Peyer's patch (tissue), 4 donors: ENCODE results near the gene ZNF618. TPM values are rescaled to one million over a fixed set of nuclear protein-coding genes. Genes with fewer than 3 reads are reported as not detected.

Experiments
- DNase-seq, 3 donors: peaks; one replicate each; pipeline ENCODE4 v3.0.0-alpha.2; 2017 to 2019
- H3K27ac ChIP-seq, 4 donors: fragments of 200-600 bp; sonication (generic); one replicate each; pipeline ENCODE4 v1.5.1; 2016 to 2019
- H3K27me3 ChIP-seq, 2 donors: fragments of 200-600 bp; sonication (generic); one replicate each; pipeline ENCODE4 v1.5.1; 2019
- H3K36me3 ChIP-seq, 3 donors: fragments of 200-600 bp; sonication (generic); one replicate each; pipeline ENCODE4 v1.5.1; 2016 to 2019
- H3K4me1 ChIP-seq, 4 donors: fragments of 200-600 bp; sonication (generic); one replicate each; pipeline ENCODE4 v1.5.1; 2016 to 2019
- H3K4me3 ChIP-seq, 4 donors: fragments of 200-600 bp; sonication (generic); 1 replicate in 3 of 4; 2 replicates in 1 of 4; pipeline ENCODE4 v1.5.1; 2016 to 2019; ENCODE audit warnings: mild to moderate bottlenecking in 1 of 4
- H3K9me3 ChIP-seq, 4 donors: fragments of 200-600 bp; sonication (generic); one replicate each; pipeline ENCODE4 v1.5.1; 2016 to 2019; ENCODE audit warnings: mild to moderate bottlenecking in 1 of 4
- POLR2A ChIP-seq, 2 donors: fragments of 450-650 bp; IDR thresholded peaks; one replicate each; pipeline ENCODE4 v1.5.1; 2017; ENCODE audit warnings: antibody characterized with exemption in 2 of 2, mild to moderate bottlenecking in 2 of 2, moderate library complexity in 2 of 2
- total RNA-seq, 4 donors: library from RNA; depleted of rRNA; stranded (reverse); fragments of >200 nt; gene quantifications; one replicate each; pipeline ENCODE4 v1.1.0, GENCODE V29; 2016
- TF ChIP-seq, protein P1 (sequence below), 6 experiments: fragments of 450-650 bp in 4 of 6; fragments of 200-600 bp in 2 of 6; sonication (generic) in 1 of 6; IDR thresholded peaks; one replicate each; pipeline ENCODE4 v1.5.1; 2017 to 2019; ENCODE audit warnings: antibody characterized with exemption in 6 of 6, mild to moderate bottlenecking in 3 of 6, moderate library complexity in 1 of 6

Gene ZNF618
- total RNA-seq, 4 donors from 2014 or later, result 2.8 to 26.4 (median 4.1) TPM

DNA sequence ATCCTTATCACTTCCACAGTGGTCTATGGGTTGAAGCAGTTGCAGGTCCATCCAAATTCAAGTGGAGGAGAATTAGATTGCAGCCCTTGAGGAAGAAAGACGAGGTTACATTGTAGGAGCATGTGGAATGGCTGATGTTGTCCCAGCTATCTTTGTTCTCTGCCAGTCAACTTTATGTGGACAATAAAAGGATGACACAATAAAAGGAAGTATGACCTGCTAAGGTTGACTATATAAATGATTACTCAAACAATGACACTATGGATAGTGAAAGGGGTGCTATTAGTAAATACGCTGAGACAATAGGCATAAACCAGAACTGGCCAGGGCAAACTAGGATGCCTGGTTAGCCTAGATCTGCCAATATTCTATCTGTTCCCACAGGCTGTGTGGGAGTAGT lies 12.8 kb upstream of the ZNF618 start:
- no peak for TF ChIP-seq POLR2A (IDR thresholded peaks at IDR 0.05)
- TF ChIP-seq, protein P1, sequence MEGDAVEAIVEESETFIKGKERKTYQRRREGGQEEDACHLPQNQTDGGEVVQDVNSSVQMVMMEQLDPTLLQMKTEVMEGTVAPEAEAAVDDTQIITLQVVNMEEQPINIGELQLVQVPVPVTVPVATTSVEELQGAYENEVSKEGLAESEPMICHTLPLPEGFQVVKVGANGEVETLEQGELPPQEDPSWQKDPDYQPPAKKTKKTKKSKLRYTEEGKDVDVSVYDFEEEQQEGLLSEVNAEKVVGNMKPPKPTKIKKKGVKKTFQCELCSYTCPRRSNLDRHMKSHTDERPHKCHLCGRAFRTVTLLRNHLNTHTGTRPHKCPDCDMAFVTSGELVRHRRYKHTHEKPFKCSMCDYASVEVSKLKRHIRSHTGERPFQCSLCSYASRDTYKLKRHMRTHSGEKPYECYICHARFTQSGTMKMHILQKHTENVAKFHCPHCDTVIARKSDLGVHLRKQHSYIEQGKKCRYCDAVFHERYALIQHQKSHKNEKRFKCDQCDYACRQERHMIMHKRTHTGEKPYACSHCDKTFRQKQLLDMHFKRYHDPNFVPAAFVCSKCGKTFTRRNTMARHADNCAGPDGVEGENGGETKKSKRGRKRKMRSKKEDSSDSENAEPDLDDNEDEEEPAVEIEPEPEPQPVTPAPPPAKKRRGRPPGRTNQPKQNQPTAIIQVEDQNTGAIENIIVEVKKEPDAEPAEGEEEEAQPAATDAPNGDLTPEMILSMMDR (IDR thresholded peaks at IDR 0.05), result no peak
- DNase-seq, result no peak
- Histone ChIP-seq H3K27ac (no peak overlapping the region), H3K27me3 (no peaks in the 10 kb centered on the region), H3K4me1 (no peaks in the 10 kb centered on the region), H3K36me3 (no peaks in the 10 kb centered on the region), H3K9me3 (no peaks in the 10 kb centered on the region), H3K4me3 (no peak overlapping the region)

DNA sequence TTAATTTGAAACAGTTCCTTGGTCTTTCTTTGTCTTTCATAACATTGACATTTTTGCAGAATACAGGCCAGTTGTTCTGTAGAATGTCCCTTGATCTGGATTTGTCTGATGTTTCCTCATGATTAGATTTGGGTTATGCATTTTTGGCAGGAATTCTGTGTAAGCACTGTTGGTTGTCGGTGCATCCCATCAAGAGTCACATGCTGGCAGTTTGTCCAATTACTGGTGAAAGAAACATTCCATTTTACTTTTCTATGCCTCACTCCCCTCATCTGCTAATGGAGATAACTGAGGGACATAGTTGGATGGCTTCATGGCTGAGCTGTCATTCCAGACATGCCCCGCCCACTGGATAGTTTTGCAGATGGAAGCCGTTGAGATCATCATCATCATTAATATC lies 7.6 kb upstream of the ZNF618 start:
- Histone ChIP-seq H3K36me3 (no peaks in the 10 kb centered on the region), H3K9me3 (no peaks in the 10 kb centered on the region), H3K27ac (no peak overlapping the region), H3K4me1 (no peaks in the 10 kb centered on the region), H3K27me3 (no peaks in the 10 kb centered on the region), H3K4me3 (no peak overlapping the region)
- TF ChIP-seq, protein P1 (IDR thresholded peaks at IDR 0.05), result no peak
- TF ChIP-seq POLR2A (IDR thresholded peaks at IDR 0.05), result no peak
- no peak for DNase-seq

DNA sequence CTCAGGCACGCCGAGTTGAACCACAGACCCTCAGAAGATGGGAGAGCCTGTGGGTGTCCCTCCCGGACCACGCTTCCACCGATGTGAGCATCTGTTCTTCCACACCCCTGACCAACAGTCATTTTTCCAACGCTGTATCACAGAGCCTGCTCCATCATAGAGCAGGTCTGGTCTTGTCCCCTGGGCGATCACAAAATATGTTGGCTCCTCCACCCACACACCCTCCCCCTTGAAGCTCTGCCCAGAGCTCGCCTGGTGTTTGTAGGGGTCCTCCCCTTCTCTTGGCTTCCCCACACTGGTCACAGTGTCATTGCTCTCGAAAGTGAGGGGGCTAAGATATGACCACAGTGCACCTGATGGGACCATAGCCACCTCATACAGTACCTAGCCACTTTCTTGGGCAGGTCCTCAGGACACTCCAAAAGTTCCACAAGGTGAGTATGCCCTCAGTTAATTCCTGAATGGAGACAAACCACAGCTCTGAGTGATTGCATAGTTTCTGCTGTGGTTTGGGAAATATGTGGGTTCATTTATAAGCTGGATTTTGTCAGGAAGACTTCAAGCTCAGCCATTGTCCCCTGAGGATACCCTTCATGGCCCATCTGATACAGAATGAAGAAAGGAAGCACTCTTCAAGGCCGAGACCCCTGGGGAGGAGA lies 3.5 kb upstream of the ZNF618 start:
- no peaks in the 10 kb centered on the region for H3K36me3 ChIP-seq
- H3K4me3 ChIP-seq, result no peak overlapping the region
- H3K4me1 ChIP-seq, result no peaks in the 10 kb centered on the region
- no peaks in the 10 kb centered on the region for H3K9me3 ChIP-seq
- TF ChIP-seq POLR2A (IDR thresholded peaks at IDR 0.05), result no peak
- TF ChIP-seq, protein P1 (IDR thresholded peaks at IDR 0.05), result no peak
- no peaks in the 10 kb centered on the region for H3K27me3 ChIP-seq
- DNase-seq, result no peak
- no peak overlapping the region for H3K27ac ChIP-seq

DNA sequence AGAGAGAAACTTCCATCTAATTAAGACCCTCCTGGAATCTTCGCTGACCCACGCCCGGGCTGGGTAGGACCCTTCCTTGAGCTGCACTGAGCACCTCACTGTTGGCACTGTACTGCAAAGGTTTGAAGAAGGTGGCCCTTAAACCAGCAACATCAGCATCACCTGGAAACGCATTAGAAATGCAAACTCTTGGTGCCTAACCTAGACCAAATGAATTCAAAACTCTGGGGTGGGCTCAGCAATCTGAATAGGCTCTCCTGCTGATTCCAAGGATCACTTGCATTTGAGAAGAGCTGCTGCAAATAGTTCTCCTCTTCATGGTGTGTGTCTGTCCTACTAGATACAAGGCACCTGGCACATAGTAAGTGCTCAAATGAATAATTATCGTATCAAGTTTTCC lies 2.7 kb upstream of the ZNF618 start:
- DNase-seq, result no peak
- no peaks in the 10 kb centered on the region for H3K9me3 ChIP-seq
- no peaks in the 10 kb centered on the region for H3K36me3 ChIP-seq
- H3K27me3 ChIP-seq, result no peaks in the 10 kb centered on the region
- no peak overlapping the region for H3K27ac ChIP-seq
- H3K4me3 ChIP-seq, result no peak overlapping the region
- no peaks in the 10 kb centered on the region for H3K4me1 ChIP-seq
- TF ChIP-seq, protein P1 (IDR thresholded peaks at IDR 0.05), result no peak
- no peak for TF ChIP-seq POLR2A (IDR thresholded peaks at IDR 0.05)

DNA sequence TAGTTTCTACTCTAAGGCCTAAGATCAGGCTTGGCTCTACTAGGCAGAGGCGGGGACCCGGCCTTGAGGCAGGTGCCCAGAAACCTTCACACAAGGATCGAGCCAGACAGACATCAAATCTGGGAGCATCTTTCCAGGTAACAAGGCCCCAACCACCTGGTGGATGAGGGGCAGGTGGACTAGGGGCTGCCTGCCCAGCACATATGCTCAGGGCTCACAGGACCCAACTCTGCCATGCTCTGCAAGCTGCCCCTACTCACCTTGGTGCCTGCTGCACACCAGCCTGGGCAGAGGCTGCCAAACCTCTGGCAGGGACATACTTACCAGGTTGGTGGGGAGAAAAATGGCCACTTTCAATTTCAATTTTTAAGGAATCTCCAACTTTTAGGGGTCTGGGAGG lies 2.2 kb upstream of the ZNF618 start:
- Histone ChIP-seq H3K4me3 (no peak overlapping the region), H3K9me3 (no peaks in the 10 kb centered on the region), H3K36me3 (no peaks in the 10 kb centered on the region), H3K4me1 (no peaks in the 10 kb centered on the region), H3K27me3 (no peaks in the 10 kb centered on the region), H3K27ac (no peak overlapping the region)
- TF ChIP-seq, protein P1 (IDR thresholded peaks at IDR 0.05), result no peak
- TF ChIP-seq POLR2A (IDR thresholded peaks at IDR 0.05), result no peak
- DNase-seq, result no peak
